ENCODE results near the gene VAV2.

Gene VAV2

DNA sequence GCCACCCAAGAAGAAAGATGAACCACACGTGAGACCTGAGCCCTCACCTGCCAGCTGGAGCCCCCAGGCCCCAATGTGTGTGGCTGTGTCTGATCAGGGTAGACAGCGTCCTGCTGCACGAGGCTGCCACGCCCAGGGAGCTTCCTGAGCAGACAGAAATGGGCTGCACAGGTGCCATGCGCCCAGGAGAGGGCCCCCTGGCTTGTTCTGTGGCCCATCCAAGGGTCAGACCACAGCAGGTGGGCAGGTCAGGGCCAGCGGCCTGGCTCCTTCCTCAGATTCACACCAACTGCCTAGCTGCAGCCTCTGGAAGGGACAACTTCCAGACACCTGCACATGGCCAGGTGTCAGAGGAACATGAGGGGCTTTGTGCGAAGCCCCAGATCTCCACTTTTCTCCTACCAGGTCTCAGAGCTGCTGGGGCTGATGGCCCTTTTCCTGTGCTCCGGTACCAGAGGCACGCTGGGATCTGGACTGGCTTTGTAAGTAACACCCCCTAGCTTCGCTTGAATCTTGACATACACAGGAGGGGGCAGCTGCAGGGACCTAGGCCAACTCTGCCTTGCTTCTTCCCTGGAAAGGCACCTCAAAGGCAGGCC is 264.7 kb downstream of the VAV2 start:
- H3K27ac ChIP-seq (ENCODE audit: low read length), result no peak overlapping the region
- no peaks in the 10 kb centered on the region for H3K9me3 ChIP-seq (ENCODE audit: control insufficient read depth, low read depth, low read length)
- no peaks in the 10 kb centered on the region for H3K27me3 ChIP-seq (ENCODE audit: control insufficient read depth, insufficient read depth, low read length)
- no peak overlapping the region for H3K4me3 ChIP-seq (ENCODE audit: low read length)
- H3K36me3 ChIP-seq (ENCODE audit: control insufficient read depth, low read depth, low read length), result no peaks in the 10 kb centered on the region
- no peaks in the 10 kb centered on the region for H3K4me1 ChIP-seq (ENCODE audit: control insufficient read depth, low read depth, low read length)
- H3K9ac ChIP-seq (ENCODE audit: low read length), result no peak overlapping the region

DNA sequence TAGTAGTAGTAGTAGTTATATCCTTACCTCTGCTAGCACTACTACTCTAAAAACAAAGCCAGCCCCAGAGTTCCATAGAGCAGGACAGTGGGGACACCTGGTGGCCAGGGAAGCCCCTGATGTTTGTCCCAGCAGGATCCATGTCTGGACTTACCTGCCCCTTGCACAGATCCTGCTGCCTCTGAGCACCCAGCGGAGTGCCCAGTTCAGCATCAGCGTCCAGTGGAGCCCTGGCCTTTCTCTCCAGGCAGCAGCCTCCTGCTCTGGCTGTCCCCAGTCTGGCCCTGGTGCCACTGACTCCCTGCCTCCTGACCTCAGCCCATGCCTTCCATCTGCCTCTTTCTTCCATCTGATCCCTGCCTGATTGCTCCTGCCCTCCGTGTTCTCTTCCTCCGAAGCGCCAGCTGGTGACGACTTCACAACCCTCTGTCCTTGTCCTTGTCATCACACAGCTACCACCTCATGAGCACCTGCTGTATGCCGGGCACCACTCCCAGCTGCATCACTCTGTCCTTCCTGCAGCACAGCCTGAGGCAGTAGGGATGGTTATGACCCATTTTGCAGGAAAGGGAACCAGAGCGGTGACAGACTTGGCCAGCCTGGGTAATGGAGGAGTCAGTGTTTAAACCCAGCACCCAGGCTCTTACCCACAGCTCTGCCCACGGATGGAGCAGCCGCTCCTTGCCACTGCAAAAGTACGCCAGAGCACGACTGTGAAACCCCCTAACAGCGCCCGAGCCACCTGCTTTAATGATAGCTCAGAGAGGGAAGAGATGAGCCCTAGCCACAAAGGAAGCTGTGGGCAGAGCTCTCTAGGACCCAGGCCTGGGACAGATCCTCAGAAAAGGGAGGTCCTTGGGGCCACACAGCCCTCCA is 265.5 kb downstream of the VAV2 start:
- H3K4me1 ChIP-seq (ENCODE audit: control insufficient read depth, low read depth, low read length), result no peaks in the 10 kb centered on the region
- no peaks in the 10 kb centered on the region for H3K36me3 ChIP-seq (ENCODE audit: control insufficient read depth, low read depth, low read length)
- H3K27ac ChIP-seq (ENCODE audit: low read length), result no peak overlapping the region
- H3K27me3 ChIP-seq (ENCODE audit: control insufficient read depth, insufficient read depth, low read length), result no peaks in the 10 kb centered on the region
- H3K9me3 ChIP-seq (ENCODE audit: control insufficient read depth, low read depth, low read length), result no peaks in the 10 kb centered on the region
- H3K9ac ChIP-seq (ENCODE audit: low read length), result no peak overlapping the region
- H3K4me3 ChIP-seq (ENCODE audit: low read length), result no peak overlapping the region

DNA sequence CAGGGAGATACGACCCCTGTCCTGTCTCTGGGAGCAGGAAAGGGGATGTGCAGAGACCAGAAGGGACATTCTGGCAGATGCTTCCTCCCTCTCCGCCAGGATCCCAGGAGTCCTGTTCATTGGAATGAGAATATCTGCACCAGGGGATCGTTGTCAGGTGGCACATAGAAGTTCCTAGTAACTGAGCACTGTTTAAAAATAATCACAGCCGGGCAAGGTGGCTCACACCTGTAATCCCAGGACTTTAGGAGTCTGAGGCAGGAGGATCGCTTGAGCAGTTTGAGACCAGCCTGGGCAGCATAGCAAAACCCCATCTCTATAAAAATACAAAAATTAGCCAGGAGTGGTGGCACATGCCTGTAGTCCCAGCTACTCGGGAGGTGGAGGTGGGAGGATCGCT is 266.2 kb downstream of the VAV2 start:
- Histone ChIP-seq H3K27ac (ENCODE audit: low read length) (no peak overlapping the region), H3K4me1 (ENCODE audit: control insufficient read depth, low read depth, low read length) (no peaks in the 10 kb centered on the region), H3K9me3 (ENCODE audit: control insufficient read depth, low read depth, low read length) (no peaks in the 10 kb centered on the region), H3K4me3 (ENCODE audit: low read length) (no peak overlapping the region), H3K9ac (ENCODE audit: low read length) (no peak overlapping the region), H3K36me3 (ENCODE audit: control insufficient read depth, low read depth, low read length) (no peaks in the 10 kb centered on the region), H3K27me3 (ENCODE audit: control insufficient read depth, insufficient read depth, low read length) (no peaks in the 10 kb centered on the region)

DNA sequence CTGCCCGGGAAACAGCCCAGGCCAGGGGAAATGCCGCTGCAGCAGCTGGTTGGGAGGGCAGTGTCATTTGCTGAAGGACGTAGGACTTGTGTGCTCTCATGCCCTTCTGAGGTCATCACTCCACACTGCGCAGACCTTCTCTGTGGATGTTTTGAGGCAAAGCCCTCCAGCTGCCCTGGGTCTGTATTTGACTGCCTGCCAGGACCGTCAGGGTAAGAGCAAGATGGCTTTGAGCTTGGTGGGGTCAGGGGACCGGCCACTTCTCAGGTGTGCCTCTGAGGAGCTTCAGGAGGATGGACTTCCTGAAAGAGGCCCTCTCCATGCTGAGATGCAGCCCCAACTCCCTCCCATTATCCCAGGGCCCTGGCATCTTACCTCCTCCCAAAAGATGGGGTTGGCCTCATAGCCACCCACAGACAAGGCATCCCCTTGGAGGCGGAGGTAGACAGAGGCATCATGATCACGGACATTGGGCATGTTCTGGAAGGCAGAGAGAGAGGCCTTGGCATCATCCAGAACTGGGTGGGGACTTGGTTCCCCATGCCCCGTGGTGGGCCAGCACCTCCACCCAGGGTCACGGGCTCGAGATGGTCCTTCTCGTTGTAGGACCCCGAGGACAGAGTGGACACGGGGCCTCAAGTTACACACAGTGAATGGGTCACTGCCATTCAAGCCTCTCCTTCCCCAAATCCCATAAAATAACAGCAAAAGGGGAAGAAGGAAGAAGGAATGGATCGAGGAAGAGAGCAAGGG is 273.4 kb downstream of the VAV2 start:
- H3K9me3 ChIP-seq (ENCODE audit: control insufficient read depth, low read depth, low read length), result no peaks in the 10 kb centered on the region
- H3K4me1 ChIP-seq (ENCODE audit: control insufficient read depth, low read depth, low read length), result no peaks in the 10 kb centered on the region
- no peak overlapping the region for H3K9ac ChIP-seq (ENCODE audit: low read length)
- no peaks in the 10 kb centered on the region for H3K27me3 ChIP-seq (ENCODE audit: control insufficient read depth, insufficient read depth, low read length)
- H3K4me3 ChIP-seq (ENCODE audit: low read length), result no peak overlapping the region
- no peaks in the 10 kb centered on the region for H3K36me3 ChIP-seq (ENCODE audit: control insufficient read depth, low read depth, low read length)
- H3K27ac ChIP-seq (ENCODE audit: low read length), result no peak overlapping the region

DNA sequence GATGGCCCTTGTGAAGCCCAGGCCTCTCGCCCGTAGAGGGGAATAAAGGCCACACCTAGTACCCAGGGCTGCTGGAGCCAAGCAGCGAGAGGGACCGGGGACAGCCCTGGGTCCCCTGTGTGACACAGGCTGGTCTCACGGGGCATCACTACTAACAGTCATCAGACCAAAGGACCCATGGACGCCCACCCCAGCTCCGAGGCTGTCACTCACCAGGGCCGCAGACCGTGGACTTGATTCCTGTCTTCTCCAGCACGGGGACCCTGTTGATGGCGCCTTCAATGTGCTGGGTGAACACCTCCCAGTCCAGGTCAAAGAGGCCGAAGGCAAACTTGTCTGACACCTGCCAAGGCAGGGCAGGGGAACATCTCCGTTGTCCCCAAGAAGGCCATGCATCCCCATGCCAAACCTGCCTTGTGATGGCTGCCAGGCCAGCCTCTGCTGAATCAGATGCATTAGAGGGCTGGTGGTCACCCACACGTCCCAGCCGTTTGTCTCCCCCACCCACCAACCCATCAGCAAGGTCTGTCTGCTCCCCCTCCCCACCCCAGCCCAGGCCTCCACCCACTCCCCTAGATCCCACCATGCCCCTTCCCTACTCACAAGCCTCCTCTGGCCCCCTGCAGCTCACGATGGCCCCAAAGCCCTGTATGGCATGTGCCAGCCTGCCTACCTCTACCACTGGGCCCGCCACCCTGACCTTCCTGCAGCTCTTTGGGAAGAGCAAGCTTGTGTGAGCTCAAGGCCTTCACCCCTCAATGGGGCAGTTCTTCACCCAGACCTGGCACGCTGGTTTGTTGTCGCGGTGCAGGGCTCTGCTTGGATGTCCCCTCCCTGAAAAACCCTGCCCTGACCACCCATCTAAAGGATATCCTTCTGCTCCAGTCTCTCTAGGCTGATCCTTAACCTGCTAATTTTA is 274.8 kb downstream of the VAV2 start:
- Histone ChIP-seq H3K4me3 (ENCODE audit: low read length) (no peak overlapping the region), H3K36me3 (ENCODE audit: control insufficient read depth, low read depth, low read length) (no peaks in the 10 kb centered on the region), H3K27ac (ENCODE audit: low read length) (no peak overlapping the region), H3K4me1 (ENCODE audit: control insufficient read depth, low read depth, low read length) (no peaks in the 10 kb centered on the region), H3K9me3 (ENCODE audit: control insufficient read depth, low read depth, low read length) (no peaks in the 10 kb centered on the region), H3K9ac (ENCODE audit: low read length) (no peak overlapping the region), H3K27me3 (ENCODE audit: control insufficient read depth, insufficient read depth, low read length) (no peaks in the 10 kb centered on the region)

DNA sequence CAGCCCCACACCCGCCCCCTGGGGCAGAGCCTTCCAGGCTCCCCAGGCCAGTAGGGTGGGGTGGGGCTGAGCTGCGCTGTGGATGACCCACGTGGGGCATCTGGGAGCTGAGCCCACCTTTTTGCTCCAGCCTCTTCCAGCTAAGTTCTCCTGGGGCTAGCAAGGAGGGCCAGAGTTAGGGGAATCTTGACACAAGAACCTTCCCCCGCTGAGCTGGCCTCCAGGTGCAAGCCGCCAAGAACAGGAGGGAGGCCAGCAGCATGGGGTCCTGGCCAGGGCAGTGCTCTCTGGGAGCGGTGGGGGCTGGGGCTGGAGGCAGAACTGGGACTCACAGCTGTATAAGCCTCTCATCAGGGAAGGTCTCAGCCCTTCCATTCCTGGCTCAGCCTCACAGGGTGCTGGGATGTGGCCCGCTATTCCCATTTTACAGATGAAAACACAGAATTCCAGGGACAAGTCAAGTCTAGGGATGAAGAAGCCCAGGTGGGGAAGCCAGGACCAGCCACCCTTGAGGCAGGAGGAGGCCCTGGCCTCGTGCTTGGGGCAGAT is 275.5 kb downstream of the VAV2 start:
- no peak overlapping the region for H3K27ac ChIP-seq (ENCODE audit: low read length)
- no peaks in the 10 kb centered on the region for H3K36me3 ChIP-seq (ENCODE audit: control insufficient read depth, low read depth, low read length)
- H3K4me3 ChIP-seq (ENCODE audit: low read length), result no peak overlapping the region
- no peaks in the 10 kb centered on the region for H3K4me1 ChIP-seq (ENCODE audit: control insufficient read depth, low read depth, low read length)
- H3K9ac ChIP-seq (ENCODE audit: low read length), result no peak overlapping the region
- H3K27me3 ChIP-seq (ENCODE audit: control insufficient read depth, insufficient read depth, low read length), result no peaks in the 10 kb centered on the region
- H3K9me3 ChIP-seq (ENCODE audit: control insufficient read depth, low read depth, low read length), result no peaks in the 10 kb centered on the region

DNA sequence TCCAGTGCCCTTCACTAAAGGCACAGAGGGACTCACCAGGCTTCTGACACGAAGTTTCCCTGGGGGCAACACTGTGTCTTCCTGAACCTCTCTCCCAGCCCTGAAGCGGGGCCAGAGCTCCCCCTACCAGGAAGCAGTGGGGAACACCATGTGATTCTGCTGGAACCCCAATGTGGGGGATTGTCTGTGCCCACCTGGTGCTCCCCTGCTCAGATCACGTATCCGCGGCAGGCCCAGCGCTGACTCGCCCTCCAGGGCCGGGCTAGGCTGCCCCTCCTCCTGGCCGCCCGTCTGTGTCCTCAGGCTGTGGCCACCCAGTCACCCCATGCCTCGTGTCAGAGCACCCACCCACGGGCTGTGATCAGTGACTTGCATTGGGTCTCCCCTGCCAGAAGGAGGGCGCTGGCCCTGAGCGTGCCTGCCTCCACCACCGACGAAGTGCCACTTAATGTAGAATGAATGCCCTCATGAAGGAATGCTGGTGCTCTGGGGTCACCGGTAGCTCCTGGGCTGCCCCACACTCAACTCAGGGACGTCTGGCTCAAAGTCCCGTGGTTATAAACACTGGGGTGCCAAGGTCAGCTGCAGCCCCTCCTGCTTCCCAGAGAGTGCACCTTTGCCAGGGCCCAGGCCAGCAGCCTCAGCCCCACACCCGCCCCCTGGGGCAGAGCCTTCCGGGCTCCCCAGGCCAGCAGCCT is 276.1 kb downstream of the VAV2 start:
- no peaks in the 10 kb centered on the region for H3K27me3 ChIP-seq (ENCODE audit: control insufficient read depth, insufficient read depth, low read length)
- no peak overlapping the region for H3K27ac ChIP-seq (ENCODE audit: low read length)
- no peaks in the 10 kb centered on the region for H3K9me3 ChIP-seq (ENCODE audit: control insufficient read depth, low read depth, low read length)
- H3K9ac ChIP-seq (ENCODE audit: low read length), result no peak overlapping the region
- H3K4me3 ChIP-seq (ENCODE audit: low read length), result no peak overlapping the region
- no peaks in the 10 kb centered on the region for H3K4me1 ChIP-seq (ENCODE audit: control insufficient read depth, low read depth, low read length)
- no peaks in the 10 kb centered on the region for H3K36me3 ChIP-seq (ENCODE audit: control insufficient read depth, low read depth, low read length)

DNA sequence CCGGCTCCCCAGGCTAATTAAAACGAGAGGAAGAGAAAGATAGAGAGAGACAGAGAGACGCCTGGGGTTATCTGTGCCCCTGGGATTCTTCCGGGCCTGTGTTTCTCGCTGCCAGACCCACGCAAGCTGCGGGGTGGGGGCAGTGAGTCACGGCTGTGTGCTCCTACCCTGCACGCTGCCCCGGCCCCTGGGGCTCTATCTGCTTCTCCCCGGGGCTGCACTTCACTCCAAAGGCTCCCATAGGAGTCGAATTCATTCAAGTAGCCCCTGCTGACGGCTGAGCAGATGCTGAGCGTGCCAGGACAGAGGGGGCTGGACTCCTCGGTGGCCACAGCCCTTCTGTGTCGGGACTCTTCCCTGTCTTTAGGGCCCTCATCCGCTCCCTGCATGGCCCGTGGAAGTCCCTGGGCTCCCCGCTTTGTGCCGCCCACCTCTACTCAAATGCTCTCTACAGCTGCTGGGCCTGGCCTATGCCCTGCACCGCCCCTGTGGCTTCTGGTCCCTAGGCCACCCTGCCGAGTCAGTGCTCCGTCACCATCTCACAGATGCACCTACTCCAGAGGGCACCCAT is 276.7 kb downstream of the VAV2 start:
- Histone ChIP-seq H3K9me3 (ENCODE audit: control insufficient read depth, low read depth, low read length) (no peaks in the 10 kb centered on the region), H3K9ac (ENCODE audit: low read length) (no peak overlapping the region), H3K27ac (ENCODE audit: low read length) (no peak overlapping the region), H3K4me3 (ENCODE audit: low read length) (no peak overlapping the region), H3K36me3 (ENCODE audit: control insufficient read depth, low read depth, low read length) (no peaks in the 10 kb centered on the region), H3K4me1 (ENCODE audit: control insufficient read depth, low read depth, low read length) (no peaks in the 10 kb centered on the region), H3K27me3 (ENCODE audit: control insufficient read depth, insufficient read depth, low read length) (no peaks in the 10 kb centered on the region)

DNA sequence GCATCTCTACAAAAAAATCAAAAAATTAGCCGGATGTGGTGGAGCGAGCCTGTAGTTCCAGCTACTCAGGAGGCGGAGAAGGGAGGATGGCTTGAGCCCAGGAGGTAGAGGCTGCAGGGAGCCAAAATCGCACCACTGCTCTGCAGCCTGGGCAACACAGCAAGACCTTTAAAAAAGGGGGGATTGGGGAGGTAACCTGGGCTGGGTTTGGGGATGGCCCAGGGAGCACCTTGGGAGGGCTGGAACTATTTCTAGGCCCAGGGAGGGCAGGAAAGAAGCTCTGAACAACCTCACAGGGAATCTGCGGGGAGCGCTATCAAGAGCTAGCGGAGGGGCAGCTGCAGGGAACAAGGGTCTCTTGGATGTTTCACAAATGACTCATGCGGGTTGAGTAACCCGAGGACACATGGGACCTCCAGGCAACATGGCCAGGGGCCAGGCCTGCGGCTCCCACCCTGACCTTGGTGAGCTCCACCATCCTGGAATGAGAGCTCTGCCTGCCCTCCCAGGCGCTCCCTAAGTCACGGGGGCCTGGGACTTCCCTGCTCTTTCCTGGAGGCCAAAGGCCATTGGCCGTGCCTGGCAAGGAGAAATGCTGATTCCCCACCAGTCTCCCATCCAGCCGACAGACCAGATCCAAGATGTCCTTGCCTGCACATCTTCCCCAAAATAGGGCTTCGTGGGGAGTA is 277.4 kb downstream of the VAV2 start:
- Histone ChIP-seq H3K27ac (ENCODE audit: low read length) (no peak overlapping the region), H3K9ac (ENCODE audit: low read length) (no peak overlapping the region), H3K4me1 (ENCODE audit: control insufficient read depth, low read depth, low read length) (no peaks in the 10 kb centered on the region), H3K4me3 (ENCODE audit: low read length) (no peak overlapping the region), H3K36me3 (ENCODE audit: control insufficient read depth, low read depth, low read length) (no peaks in the 10 kb centered on the region), H3K9me3 (ENCODE audit: control insufficient read depth, low read depth, low read length) (no peaks in the 10 kb centered on the region), H3K27me3 (ENCODE audit: control insufficient read depth, insufficient read depth, low read length) (no peaks in the 10 kb centered on the region)

DNA sequence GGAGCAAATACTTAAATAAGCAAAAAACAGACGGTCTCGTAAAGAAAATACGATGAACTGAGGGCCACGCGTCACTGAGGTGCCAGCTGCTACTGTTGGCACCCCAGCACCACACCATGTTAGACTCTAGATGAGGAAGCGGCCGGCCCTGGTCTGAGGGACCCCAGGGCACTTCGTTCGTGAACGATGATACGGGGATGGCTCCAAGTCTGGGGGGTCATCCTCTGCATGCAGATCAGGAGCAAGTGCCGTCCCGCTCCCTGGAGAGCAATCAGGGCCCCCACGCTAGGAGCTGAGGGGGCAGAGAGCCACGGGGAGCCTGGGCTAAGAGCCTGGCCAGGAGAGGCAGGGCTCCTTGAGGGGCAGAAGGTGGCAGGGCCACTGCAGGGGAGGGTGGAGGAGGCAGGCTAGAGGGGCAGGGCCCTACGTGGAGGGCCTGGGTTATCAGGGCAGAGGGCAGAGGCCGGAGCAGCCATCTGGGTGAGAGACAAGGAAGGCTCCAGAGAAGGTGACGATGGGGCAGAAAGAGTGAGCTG is 278.1 kb downstream of the VAV2 start:
- no peaks in the 10 kb centered on the region for H3K4me1 ChIP-seq (ENCODE audit: control insufficient read depth, low read depth, low read length)
- H3K9me3 ChIP-seq (ENCODE audit: control insufficient read depth, low read depth, low read length), result no peaks in the 10 kb centered on the region
- H3K9ac ChIP-seq (ENCODE audit: low read length), result no peak overlapping the region
- H3K4me3 ChIP-seq (ENCODE audit: low read length), result no peak overlapping the region
- H3K27me3 ChIP-seq (ENCODE audit: control insufficient read depth, insufficient read depth, low read length), result no peaks in the 10 kb centered on the region
- no peak overlapping the region for H3K27ac ChIP-seq (ENCODE audit: low read length)
- no peaks in the 10 kb centered on the region for H3K36me3 ChIP-seq (ENCODE audit: control insufficient read depth, low read depth, low read length)
